Mucosa of gallbladder (tissue), 1 donor: ENCODE results near the gene KCNE4. TPM values are rescaled to one million over a fixed set of nuclear protein-coding genes. Genes with fewer than 3 reads are reported as not detected.
"Not testable (repeated sequence)": the region's sequence is repeated elsewhere in the genome, so short reads cannot be mapped to it uniquely, and the experiment has no call there.

Experiments used
- DNase-seq: peaks from one replicate; pipeline ENCODE4 v3.0.0-alpha.2; 2020; ENCODE audit warnings: low spot score
- total RNA-seq: library from RNA; stranded (reverse); gene quantifications from one replicate; pipeline ENCODE4 v1.2.1, GENCODE V29; 2021
- donor health status: DM: no; HTN: no; CAD: no.

Gene KCNE4
- total RNA-seq, 1 donor from 2014 or later: 7.4 TPM

DNA sequence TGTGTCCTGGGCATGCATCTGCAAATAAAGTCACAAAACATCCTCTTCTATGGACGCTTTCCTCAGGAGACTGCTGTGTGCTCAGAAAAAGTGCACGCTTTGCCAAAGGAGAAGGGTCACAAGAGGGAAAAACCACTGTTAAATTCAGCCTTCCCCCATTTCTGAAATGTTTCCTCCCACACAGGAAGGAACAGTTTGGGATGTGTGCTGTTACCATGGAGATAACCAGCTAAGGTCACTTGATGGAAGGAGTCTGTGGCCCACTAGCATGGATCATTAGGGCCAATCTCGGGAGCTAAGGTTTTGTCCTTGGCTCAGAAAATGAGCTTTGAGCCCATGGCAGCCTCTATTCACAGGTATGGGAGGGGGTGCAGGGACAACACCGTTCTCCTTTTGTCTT, 5.6 kb downstream of the KCNE4 start:
- no peak for DNase-seq

DNA sequence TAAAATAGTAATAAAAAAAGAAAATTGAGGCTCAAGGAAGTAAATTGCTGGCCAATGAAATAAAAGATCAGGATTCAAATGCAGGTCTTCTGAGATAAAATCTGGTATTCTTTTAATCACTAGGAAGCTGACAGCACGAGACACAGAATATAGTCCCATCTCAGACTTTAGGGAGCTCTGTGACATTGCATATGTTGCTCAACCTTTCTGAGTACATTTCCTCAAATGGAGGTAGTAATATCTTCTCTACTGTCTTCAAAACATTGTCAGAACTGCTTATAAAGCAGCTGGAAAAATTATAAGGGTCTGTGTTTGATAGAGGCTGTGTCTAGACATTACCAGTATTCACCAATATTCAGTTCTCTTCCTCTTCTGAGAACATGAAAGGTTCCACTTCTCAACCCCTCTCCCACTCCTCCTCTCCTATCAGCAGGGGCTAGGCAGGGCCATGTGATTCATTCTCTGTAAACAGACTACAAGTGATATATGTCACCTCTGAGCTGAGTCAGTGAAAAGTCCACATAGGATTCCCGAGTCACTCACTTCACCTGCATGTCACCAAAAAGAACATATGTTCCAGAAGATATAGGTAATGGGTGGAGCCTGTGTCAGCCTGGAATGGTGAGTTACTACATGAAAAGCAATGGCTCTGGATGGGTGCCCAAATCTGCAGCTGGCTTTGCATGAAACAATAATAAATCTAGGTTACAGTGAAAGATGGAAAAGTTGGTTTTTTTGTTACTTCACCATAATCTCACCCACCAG, 7.1 kb downstream of the KCNE4 start:
- DNase-seq: no peak

DNA sequence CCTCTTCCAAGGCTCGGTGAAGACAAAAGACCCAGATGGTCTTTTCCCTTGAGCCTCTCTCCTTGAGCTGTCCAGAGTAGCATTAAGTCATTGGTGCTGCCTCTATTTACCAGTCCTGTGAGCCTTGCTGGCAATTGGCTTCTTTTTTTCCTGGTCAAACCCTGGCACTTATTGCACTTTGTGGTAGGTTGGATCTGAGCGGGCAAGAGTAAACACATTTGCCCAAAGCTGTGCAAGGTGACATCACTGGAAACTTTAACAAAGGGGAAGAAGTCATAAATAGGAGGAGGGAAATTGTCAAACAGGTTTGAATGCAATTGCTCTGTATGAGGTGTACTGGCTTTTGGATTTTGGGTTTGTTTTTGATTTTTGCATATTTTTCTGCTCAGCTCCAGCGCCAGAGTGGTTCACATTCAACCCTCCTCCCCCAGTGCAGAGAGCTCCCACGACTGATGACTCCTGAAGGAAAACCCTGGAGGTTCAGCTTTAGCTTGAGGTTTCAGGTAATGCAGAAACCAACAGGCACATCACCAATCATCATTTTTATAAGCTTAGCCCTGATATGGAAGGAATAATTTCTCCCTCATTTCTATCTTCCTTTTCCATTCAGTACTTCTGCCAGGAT, 8.3 kb downstream of the KCNE4 start:
- no peak for DNase-seq

DNA sequence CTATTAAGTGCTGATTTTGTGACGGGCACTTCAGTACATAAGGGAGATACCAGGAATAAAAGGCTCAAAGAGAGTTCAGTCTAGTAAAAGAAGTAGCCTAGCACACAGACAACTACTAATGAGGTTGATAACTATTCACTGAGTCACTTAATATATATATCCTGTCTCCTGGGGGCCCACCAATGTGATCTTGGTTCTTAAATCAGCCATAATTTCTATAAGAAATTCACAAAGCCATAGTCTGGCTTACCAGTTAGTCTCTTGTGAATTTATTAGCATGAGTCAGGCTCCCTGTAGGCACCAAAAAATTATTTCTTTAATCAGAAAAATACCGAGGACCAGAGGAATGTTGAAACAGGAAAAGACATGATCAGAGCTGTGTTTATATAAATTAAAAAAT, 10.4 kb downstream of the KCNE4 start:
- no peak for DNase-seq

GRCh38 chr2:223065107-223065506, 13.1 kb downstream of the KCNE4 start:
- DNase-seq: no peak

GRCh38 chr2:223066721-223067120, 14.7 kb downstream of the KCNE4 start:
- no peak for DNase-seq

GRCh38 chr2:223068071-223068470, 16.1 kb downstream of the KCNE4 start:
- no peak for DNase-seq

- DNase-seq: no peak
These were observed 17.5 kb downstream of the KCNE4 start for GRCh38 chr2:223069465-223069864.

DNA sequence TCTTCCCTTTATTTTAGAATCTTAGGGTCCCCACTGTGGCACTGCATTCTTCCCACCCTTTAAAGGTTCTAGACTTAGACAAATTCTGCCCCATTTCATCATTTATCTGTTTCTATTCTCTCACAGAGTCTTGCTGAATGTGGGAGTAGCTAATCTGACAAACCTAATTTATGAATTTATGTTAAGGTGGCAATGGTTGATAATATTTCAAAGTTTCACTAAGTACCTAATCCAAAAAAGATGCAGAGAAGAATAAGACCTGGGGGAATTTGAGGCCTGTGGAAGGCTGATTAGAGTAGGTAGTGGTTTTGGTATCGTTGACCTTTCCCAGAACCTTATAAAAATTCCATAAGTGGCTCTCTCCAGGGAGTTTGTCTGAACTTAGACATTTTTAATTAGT, 18.0 kb downstream of the KCNE4 start:
- DNase-seq: no peak

GRCh38 chr2:223071139-223071538, 19.1 kb downstream of the KCNE4 start:
- DNase-seq: no peak

- no peak for DNase-seq
These were observed 20.8 kb downstream of the KCNE4 start for GRCh38 chr2:223072826-223073225.

DNA sequence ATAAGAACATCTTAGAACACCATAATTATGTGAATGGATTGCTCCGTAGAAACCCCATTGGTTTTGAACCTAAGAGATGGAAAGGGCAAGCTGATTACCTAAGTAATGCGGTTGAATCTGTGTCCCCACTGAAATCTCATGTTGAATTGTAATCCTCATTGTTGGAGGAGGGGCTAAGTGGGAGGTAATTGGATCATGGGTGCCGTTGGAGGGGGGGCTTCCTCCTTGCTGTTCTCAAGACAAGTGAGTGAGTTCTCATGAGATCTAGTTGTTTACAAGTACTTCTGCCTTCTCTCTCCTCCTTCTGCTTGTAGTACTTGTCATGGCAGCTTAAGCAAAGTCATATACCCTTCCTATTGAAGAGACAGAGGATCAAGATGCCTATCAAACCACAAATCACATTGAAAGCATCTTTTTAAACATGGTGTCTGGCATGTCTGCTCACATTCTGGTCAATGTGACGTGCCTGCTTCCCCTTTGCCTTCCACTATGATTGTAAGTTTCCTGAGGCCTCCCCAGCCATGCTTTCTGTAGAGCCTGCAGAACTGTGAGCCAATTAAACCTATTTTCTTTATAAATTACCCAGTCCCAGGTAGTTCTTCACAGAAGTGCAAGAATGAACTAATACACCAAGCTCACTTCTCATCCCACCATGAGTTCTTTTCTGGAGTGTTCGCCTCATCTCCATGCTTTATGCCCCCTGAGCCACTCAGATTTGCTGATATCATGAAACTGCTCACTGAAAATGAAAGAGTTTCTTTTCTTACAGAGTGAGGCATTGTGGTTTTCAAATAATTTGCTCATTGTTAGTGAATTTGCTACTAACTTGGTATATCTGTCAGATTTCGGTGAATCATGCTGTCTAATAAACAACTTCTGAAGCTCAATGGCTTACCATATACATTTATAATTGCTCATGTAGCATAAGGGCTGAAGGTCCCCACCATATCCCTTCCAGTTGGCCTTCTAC, 23.6 kb downstream of the KCNE4 start:
- no peak for DNase-seq

GRCh38 chr2:223076573-223076972, 24.6 kb downstream of the KCNE4 start:
- no peak for DNase-seq

- DNase-seq: no peak
These were observed 26.5 kb downstream of the KCNE4 start for GRCh38 chr2:223078482-223078881.

DNA sequence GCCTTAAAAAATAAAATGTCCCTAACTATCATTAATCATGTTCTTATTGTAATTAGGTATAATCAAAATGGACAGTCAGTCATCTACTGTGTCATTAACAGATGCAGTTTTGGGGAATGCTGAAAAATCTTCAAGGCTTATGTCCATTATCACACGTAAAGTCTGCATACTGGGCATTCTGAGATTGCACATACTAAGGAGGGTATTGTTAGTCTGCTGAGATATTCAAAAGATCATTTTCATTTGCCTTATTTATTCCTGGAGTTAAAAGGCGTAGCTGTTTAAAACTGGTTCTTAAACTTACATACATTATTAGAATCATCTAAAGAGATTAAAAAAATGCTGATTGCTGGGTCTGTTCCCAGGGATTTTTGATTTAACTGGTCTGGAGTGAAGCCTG, 27.4 kb downstream of the KCNE4 start:
- no peak for DNase-seq

DNA sequence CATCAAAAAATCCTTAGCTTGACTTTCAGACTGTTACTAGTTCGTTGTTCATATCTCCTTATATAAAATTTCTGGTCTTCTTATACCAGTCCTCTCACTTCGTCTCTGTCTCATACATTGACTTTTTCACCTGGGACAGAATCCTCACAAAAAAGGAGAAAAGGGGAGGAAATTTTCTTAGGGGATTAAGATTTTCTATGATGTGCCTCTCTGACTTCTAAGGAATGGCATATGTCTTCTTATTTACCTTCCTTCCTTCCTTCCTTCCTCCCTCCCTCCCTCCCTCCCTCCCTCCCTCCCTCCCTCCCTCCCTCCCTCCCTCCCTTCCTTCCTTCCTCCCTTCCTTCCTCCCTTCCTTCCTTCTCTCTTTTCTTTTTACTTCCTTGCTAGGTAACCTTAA, 27.9 kb downstream of the KCNE4 start:
- no peak for DNase-seq

GRCh38 chr2:223080790-223081360, 28.9 kb downstream of the KCNE4 start:
- not testable (repeated sequence) for DNase-seq

GRCh38 chr2:223081789-223082188, 29.8 kb downstream of the KCNE4 start:
- DNase-seq: no peak

- DNase-seq: no peak
These were observed 30.7 kb downstream of the KCNE4 start for GRCh38 chr2:223082706-223083105.

DNA sequence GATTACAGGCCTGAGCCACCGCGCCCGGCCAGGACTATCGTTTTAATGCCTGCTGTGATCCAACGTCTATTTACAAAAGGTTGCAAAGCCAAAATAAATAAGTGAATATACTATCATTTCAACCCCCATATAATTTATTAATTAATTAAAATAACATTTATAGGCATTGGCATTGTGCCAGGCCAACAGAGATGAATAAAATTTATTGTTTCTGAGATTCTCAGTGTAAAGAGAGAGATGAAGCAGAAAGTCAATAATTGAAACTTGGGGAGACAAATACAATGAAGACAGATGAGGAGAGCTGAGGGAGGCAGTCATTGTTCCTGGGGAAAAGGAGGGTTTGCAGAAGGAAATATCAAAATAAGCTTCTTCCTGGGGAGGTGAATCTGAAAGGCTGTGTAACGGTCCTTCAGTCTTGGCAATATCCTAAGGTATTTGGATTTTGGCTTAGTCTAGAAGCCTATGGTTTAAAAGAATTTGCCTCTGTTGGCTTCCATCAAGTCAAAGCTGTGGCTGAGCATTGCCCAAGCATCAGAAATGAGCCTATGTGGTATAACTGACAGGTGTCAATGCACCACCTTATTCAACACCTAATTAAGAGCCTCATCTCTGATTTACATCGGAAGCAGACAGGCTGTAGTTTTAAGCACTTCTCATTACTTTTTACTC, 31.5 kb downstream of the KCNE4 start:
- no peak for DNase-seq

DNA sequence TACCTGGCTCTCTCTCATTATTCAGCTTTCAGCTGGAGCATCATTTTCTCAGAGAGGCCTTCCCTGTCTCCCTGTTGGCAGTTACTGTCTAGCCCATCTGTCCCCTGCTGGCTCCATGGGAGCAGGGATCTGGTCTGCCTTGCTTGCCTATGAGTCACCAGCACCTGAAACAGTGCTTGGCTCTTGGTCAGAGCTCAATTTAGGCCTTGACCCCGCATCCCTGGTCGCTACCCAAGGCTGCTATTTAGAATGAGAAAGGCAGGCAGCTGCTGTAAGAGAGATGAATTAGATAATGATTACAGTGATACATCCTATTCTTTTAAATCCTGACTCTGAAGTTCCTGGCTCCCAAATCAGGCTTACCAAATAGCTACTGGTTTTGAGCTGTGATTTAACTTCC, 32.9 kb downstream of the KCNE4 start:
- no peak for DNase-seq
